Lung microvascular endothelial cell (primary cell): ENCODE data around the gene SYTL1. TPM values are rescaled to one million over a fixed set of nuclear protein-coding genes. Genes with fewer than 3 reads are reported as not detected.
A peak's percentile ranks its signal among the peaks of the same experiment; 100 is the strongest.

ENCODE experiments used
- DNase-seq, 2 donors: peaks; one replicate each; pipeline versions ENCODE4 v3.0.0 to v3.0.0-alpha.2; 2010; ENCODE audit warnings: low read depth in 2 of 2
- total RNA-seq: library from RNA; depleted of rRNA; stranded (reverse); fragments of >200 nt; gene quantifications from 2 replicates; pipeline ENCODE4 v1.2.1, GENCODE V29; 2014

The SYTL1 gene, protein sequence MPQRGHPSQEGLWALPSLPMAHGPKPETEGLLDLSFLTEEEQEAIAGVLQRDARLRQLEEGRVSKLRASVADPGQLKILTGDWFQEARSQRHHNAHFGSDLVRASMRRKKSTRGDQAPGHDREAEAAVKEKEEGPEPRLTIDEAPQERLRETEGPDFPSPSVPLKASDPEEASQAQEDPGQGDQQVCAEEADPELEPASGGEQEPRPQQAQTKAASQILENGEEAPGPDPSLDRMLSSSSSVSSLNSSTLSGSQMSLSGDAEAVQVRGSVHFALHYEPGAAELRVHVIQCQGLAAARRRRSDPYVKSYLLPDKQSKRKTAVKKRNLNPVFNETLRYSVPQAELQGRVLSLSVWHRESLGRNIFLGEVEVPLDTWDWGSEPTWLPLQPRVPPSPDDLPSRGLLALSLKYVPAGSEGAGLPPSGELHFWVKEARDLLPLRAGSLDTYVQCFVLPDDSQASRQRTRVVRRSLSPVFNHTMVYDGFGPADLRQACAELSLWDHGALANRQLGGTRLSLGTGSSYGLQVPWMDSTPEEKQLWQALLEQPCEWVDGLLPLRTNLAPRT
- 0.22 TPM in 1 of 2 replicates, not detected in the other for total RNA-seq

DNA sequence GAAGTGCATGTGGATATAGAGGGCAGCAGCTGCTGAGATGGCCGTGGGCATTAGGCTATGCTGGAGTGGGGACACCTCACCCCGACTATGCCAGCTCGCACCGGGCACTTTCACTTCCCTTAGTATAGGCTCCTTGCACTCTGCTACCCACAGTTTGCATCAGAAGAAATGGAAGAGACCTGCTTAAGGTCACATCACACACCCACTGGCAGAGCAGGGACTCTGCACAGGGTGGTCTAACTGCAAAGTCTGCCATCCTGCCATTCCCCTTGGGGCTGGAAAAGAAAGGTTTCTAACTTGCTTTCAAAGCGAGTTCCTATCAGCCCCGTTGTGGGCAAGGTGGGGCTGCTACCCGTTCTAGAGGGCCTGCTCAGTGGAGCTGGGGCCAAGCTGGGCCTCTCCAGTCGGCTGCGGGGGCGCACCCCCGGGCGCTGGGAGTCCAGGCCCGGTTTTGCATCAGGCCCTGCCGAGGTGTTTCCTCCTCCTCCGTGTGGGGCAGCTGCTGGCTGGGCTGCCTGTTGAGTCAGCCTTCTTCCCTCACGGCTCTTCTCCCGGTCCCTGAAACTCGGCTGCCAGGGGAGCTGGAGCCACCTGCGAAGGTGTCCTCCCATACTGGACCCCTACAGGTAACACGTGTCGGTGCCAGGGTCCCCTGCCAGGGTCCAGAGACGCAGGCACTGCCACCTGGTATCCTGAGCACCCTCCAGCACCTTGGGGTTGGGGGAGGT lies at the start of gene SYTL1:
Gene SYTL1, plus strand, starts transcription at position 498 of the 728 bp plus-strand sequence. CDS start 3,313 bp downstream, outside the sequence.
- peak; percentile 23 to 41 for DNase-seq

DNA sequence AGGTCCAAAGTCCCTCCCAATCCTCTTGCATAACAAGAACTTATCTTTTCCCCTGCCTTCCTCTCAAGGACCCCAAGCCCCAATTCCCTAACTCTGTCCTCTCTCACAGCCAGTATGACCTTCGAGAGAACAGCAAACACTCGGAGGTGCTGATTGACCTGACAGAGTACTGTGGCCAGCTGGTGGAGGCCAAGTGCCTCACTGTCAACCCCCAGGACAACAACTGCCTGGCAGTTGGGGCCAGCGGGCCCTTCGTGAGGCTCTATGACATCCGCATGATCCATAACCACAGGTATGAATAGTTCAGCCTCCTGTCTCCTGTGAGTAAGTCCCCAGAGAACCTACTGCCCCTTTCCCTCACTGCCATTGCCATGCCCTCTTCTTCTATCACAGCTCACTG lies 49.7 kb upstream of the SYTL1 start:
- no peak for DNase-seq

DNA sequence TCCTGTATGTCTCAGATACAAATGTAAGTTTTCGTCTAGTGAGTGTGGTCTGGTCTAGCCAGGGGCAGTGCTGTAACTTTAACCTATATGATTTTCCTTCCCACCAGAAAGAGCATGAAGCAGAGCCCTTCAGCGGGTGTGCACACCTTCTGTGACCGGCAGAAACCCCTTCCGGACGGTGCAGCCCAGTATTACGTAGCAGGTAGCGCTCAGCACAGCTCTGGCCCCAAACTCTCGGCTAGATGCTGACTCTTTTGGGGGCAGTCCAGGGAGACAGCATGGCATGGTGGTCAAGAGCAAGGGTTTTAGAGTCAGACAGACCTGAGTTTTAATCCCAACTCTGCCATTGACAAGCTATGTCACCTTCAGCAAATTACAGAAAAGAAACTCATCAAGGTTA lies 47.9 kb upstream of the SYTL1 start:
- DNase-seq = no peak

DNA sequence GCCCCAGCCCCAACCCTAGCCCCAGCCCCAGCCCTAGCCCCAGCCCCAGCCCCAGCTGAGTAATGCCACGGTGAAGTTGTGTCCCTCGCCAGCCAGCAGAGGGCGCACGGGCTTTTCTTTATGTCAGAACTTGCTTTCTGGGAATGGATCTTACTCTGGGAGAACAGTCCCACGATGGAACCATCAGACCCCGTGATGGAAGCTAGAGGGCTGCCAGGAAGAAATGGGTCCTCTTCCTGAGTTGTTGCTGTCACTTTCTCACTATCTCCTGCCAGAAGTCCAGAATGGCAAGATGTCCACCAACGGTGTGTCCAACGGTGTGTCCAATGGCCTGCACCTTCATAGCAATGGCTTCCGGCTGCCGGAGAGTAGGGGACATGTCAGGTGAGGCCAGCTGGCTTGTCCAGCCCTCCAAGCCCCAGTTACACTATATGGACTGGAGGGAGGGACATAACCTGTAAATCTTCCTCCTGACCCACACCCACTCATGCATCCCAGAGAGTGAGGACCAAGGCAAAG lies 45.0 kb upstream of the SYTL1 start:
- DNase-seq = peak; percentile 56 to 62

DNA sequence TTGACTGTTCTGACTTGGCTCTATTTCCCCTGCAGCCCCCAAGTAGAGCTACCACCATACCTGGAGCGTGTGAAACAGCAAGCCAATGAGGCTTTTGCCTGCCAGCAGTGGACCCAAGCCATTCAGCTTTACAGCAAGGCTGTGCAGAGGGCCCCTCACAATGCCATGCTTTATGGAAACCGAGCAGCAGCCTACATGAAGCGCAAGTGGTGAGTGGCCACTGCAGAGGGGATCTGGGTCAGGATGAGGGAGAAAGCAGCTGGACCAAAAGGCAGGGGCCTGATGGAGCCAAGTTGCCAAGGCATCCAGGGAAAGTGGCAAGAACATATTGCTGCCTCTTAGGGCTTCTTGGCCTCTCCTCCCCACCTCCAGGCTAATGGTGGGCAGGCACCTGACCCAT lies 43.9 kb upstream of the SYTL1 start:
- no peak for DNase-seq

DNA sequence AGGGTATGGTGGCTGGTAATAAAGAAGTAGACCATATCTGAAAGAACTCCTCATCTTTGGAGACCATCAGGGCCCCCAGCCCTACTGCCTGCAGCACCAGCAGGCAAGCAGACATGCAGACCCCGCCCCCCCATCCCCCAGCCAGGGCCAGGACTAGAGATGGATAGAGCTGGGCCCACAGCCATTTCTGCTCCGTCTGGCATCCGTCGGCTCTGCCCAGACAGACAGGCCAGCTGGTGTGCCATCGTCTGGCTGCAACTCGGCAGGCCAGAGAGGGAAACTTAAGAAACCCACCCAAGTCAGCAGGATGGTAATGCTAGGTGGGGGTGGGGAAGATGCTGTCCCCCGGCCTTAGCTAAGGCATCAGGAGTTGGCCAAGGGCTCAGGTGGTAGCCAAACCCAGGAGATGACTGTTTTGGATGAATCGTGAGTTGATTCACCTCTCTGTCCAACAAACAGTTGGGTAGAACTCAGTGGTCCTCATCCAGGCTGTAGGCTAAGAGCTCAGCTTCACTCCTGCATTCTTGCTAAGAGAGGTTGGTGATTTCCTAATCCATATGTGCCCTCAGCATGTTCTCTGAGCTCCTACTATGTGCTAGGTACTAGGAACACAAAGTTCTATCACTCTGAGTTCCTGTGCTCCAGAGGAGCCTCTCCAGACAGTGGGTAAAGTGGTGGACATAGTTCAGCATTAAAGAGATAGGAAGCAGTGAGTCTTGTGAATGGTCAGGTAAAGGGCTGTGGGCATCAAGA lies 43.0 kb upstream of the SYTL1 start:
- DNase-seq = no peak

DNA sequence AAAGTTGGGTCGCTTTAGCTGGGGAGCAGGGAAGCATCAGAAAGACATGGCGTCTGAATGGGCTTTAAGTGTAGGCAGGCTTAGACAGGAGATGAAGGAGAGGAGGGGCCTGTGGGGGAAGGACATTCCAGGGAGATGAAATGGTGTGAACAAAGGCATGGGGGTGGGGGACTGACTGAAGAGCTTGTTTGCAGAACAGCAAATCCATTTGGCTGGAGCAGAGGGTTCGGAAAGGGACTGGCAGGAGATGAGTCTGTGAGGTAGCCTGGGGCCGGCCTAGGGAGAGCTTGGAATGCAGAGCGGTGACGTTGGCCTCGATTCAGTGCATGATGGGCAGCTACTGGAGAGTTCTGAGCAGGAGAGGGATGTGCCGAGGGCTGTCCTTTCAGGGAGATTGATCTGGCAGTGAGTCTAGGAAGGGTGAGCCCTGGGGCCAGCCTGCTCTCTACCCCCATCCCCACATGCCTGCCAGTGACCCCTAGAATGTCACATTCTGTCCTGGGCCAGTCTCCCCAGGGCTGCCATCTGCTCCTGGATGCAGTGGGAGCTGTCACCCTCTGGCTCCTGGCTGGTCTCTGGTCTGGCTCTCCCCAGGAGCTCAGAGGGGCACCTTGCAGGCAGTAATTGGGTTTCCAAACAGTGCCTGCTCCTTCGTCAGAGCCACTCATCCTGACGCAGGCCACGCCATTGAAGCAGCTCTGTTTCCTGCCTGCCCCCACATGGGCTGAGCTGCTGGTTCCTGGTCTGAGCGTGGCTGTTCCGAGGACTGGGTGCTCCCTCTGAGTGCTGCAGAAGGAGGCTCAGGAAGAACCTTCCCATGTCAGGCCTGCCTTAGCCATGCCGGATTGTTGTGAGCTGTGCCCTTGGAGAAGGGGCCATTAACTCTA lies 42.2 kb upstream of the SYTL1 start:
- peak in 1 of 2 donors; percentile 82 for DNase-seq

DNA sequence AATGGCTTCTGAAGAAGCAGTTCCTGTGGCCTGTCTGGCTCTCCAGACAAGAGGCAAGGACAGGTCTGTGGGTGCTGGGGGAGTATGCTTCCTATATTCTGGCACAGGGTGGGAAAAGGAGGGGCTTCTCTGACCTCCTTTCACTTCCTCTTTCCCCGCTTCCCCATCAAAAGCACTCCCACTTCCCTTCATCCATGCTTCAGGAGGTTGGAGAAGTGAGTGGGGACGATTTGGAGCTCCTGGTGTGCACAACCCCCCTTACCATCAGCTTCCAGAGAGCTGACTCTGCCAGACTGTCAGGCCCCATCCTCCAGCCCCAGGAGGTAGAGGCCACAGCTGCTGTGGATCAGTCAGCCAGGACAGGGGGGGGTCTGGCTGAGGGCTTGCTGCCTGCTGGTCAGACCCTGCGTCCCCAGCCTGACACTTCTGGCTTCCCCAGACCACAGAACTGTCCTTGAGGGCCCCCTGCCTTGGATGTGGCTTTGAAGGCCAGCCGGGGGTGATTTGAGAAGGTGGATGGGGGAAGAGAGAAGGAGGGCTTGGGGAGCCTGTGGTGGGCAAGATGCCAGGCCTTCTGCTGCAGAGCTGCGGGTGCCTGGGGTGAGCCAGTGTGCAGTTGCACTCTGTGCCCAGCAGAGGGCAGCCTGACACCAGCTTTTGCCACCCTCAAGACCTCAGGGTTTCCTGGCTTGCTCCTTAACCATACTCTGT lies 41.3 kb upstream of the SYTL1 start:
- peak; percentile 82 to 86 for DNase-seq

DNA sequence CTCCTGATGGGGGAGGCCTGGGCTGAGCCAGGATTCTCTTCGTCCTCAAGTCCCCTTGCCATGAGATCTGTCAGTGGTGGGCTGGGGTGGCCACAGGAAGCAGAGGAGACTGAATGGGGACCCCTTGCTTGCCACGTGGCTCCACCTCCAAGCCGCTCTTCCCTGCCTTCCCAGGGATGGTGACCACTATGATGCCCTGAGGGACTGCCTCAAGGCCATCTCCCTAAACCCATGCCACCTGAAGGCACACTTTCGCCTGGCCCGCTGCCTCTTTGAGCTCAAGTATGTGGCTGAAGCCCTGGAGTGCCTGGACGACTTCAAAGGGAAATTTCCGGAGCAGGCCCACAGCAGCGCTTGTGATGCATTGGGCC lies 40.8 kb upstream of the SYTL1 start:
- no peak for DNase-seq

DNA sequence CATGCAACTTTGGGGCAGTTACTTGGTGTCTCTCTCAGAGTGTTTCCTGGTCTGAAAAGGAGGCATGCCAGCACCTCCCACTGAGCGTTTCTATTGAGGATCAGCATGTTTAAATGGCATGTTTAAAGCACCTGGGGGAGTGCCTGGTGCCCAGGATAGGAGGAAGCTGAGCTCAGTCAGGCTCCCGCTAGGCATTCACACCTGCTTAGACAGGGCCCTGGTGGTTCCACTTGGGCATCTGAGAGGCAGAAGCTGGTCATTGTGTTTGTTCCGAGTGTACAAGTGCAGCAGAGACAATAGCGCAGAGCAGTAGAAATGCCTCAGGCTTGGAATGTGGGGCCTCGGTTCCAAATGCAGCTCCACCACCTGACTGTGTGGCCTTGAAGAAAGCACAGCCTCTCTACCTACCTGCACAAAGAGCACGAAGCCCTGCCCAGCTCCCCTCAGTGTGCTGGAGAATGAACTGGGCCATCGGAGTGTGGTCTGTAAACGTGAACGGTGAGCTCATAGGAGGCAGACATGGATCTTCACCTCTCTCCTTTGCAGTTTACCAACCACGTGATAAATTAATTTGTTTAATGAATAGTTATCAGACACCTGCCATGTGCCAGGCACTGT lies 40.1 kb upstream of the SYTL1 start:
- no peak for DNase-seq

DNA sequence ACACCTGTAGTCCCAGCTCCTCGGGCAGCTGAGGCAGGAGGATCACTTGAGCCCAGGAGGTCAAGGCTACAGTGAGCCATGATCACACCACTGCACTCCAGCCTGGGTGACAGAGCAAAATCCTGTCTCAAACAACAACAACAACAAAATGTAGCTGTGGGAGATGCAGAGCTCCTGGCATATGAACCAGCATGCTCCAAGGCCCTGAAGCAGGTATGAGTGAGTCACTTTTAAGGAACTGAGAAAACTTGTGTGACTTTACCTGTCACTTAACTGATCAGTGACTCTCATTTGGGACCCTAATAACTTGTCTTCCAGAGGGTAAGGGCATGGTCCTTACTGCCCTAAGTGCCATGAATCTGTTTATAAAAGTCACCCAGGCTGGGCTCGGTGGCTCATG lies 39.2 kb upstream of the SYTL1 start:
- DNase-seq = no peak

DNA sequence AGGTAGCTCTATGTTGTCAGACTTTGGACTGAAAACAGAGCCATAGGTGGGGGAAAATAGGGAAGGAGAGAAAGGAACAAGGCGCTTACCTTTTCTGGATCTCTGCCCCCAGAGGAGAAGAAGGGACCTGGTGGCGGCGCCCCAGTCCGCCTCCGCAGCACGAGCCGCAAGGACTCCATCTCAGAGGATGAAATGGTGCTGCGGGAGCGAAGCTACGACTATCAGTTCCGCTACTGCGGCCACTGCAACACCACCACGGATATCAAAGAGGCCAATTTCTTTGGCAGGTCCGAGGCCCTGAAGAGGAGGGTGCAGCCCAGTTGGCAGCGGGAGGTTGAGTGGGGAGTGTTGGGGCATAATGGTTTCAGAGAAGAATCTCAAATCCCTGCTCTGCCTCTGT lies 38.3 kb upstream of the SYTL1 start:
- no peak for DNase-seq

DNA sequence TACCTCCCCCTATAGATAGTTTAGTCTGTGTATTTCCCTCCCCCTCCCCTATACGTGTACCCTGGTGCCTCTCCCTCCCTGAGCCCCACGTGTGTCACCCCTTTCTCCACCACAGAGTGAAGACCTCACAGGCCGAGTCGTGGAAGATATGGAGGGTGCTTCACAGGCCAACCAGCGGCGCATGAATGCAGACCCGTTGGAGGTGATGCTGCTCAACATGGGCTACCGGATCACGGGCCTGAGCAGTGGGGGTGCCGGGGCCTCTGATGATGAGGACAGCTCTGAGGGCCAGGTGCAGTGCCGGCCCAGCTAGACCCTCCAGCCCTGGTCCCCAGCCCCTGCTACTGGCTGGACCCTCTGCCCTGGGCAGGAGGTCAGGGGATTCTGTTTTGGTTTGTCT lies 35.8 kb upstream of the SYTL1 start:
- DNase-seq = no peak

DNA sequence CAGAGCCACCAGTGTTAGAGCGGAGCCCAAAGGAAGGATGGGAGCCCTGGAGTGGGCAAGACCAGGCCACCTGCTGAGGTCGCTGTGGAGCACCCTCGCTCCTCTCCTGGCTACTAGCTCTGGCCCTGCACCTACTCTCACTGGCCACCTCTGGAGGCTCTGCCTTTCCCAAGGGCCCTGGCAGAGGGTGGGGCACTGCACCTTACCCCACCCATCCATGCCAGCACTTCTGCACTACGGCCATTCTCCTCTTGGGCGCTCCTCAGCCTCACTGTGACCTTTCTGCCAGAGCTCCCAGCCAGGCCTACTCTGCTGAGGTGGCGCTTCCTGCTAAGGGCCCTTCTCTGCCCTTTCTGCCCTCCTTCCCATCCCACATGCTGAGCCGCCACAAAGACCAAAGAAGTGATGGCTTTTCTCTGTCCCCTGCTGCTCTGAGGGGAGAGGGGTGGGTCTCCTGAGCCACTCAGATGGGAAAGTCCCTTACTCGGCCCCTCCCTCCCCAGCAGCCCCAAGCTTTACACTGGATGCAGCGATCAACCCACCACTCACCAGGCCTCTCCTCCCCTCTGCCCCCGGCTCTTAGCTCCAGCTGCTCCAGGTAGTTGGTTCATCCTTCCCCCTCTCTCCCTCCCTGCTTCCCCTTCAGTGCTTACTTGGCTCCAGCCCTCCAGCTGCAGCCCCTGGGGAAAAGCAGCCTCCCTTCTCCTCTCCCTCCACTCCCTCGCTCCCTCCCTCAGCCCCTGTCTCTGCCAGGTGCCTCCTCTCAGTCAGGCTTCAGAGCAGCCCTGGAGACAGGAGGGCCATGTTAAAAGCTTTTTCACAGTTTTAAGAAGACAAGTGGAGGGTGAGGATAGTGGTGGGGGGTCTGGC lies 34.7 kb upstream of the SYTL1 start:
- DNase-seq = no peak

DNA sequence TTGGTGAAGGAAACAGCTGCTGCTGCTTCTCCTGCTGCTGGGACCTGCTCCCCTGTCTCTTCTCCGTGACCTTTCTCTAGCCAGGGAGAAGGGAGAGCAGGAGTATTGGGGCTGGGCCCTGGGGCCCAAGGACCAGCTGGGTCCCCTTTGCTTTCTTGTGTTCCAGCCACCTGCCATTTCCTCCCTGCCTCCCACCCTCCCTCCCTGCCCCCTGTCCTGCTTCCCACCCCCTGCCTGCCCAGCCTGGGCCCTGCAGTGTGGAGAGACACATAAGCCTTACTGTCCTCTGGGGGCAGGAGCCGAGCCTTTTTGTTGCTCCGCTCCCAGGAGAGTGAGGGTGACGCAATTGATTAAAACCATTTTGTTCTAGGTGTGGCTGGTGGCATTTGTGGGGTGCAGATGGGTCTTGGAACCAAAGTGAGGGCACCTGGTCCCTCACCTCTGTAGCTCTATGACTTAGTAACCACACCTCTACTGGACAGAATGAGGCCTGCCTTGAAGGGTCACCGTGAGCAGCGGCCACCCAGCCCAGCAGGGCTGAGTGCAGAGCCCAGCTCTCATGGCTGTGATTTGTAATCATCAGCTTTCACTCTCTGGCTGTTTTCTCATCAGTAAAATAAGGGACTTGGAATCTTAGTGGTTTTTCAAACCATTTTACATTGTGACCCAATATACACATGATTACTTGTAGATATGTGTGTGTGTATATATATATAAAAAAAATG lies 33.8 kb upstream of the SYTL1 start:
- no peak for DNase-seq

DNA sequence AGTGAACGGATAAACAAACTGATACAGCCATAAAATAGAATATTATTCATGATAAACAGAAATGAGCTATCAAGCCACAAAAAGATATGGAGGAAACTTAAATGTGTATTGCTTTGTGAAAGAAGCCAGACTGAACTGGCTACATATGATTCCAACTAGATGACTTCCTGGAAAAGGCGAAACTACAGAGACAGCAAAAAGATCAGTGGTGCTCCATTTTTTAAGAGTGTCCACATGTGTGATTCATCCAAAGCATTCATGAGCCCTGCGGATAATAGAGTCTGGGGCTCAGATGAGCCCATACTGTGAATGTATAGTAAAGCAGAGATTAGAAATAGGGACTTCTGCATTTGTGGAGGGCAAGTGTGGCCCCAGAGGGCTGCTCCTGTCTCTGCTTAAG lies 27.7 kb upstream of the SYTL1 start:
- DNase-seq = no peak

DNA sequence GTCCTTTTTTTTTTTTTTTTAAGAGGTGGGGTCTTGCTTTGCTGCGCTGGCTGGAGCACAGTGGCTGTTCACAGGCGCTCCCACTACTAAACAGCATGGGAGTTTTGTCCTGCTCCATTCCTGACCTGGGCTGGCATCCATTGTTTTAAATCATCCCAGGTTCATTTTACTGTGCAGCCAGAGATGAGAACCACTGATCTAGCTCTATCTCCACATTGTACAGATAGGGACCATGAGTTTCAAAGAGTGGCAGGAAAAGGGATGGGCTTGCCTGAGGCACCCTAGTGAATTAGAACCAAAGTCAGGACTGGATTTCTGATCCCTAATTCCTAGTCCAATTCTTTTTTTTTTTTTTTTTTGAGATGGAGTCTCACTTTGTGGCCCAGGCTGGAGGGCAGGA lies 27.1 kb upstream of the SYTL1 start:
- no peak for DNase-seq

DNA sequence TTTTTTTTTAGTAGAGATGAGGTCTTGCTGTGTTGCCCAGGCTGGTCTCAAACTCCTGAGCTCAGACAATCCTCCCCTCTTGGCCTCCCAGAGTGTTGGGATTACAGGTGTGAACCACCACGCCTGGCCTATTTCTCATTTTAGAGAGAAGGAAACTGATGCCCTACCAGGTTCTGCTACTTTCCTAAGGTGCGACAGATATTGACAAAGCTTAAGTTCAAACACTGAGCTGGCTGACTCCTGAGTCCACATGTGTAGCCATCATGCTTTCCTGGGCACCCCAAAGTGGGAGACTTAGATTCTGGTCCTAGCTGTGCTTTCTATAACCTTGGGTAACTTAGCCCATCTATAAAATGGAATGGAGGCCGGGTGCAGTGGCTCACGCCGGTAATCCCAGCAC lies 25.0 kb upstream of the SYTL1 start:
- no peak for DNase-seq
